ENCODE results near the gene FBXO28.

- TF ChIP-seq TSHZ2 (CRISPR knock-in tag; IDR thresholded peaks at IDR 0.05) (no peak), ZFP3 (CRISPR knock-in tag; IDR thresholded peaks at IDR 0.05) (no peak), TOX (CRISPR knock-in tag; IDR thresholded peaks at IDR 0.05; ENCODE audit: borderline replicate concordance) (no peak), CSDC2 (CRISPR knock-in tag; IDR thresholded peaks at IDR 0.05) (no peak), ARNTL (CRISPR knock-in tag; IDR thresholded peaks at IDR 0.05; ENCODE audit: borderline replicate concordance, low read depth) (no peak)
Observed at GRCh38 chr1:224151117-224151516, 37.2 kb downstream of the FBXO28 start.

Data from SK-N-SH treated with all-trans-retinoic acid at 6 μM for 48 hours (cell line).